H1 (cell line): ENCODE measurements around the gene GABRD.

Experiments used
- EZH2 ChIP-seq: fragments of 200-600 bp; sonication (generic); IDR thresholded peaks from 2 replicates; pipeline ENCODE4 v1.7.1; 2012; ENCODE audit warnings: low read depth, mild to moderate bottlenecking, moderate library complexity, low read length, inconsistent platforms; ENCODE audit not compliant: severe bottlenecking
- POLR2A ChIP-seq, 2 experiments: IDR thresholded peaks; 1 replicate in 1 of 2; 2 replicates in 1 of 2; pipeline ENCODE4 v1.6.1; 2011; ENCODE audit warnings: low read depth in 2 of 2, low read length in 2 of 2, mild to moderate bottlenecking in 2 of 2; ENCODE audit errors: control extremely low read depth in 1 of 2
- POLR2AphosphoS5 ChIP-seq: IDR thresholded peaks from 2 replicates; pipeline ENCODE4 v1.6.1; 2011; ENCODE audit warnings: low read depth, low read length
- RAD21 ChIP-seq, 2 experiments: IDR thresholded peaks in 1 of 2; conservative IDR thresholded peaks in 1 of 2; 2 replicates each; pipeline ENCODE4 v1.6.1; 2011; ENCODE audit warnings: low read depth in 2 of 2, low read length in 2 of 2, improper control_type of control experiment in 1 of 2, inconsistent platforms in 1 of 2, mild to moderate bottlenecking in 1 of 2, moderate library complexity in 1 of 2
- RFX5 ChIP-seq: IDR thresholded peaks from 2 replicates; pipeline ENCODE4 v1.6.1; 2011; ENCODE audit warnings: low read depth, low read length, improper control_type of control experiment, borderline replicate concordance
- SIN3A ChIP-seq, 2 experiments: IDR thresholded peaks in 1 of 2; conservative IDR thresholded peaks in 1 of 2; 2 replicates each; pipeline ENCODE4 v1.6.1; 2011 to 2012; ENCODE audit warnings: low read length in 2 of 2, improper control_type of control experiment in 1 of 2, low read depth in 1 of 2, mild to moderate bottlenecking in 1 of 2
- SP2 ChIP-seq: IDR thresholded peaks from 2 replicates; pipeline ENCODE4 v1.6.1; 2012; ENCODE audit warnings: mild to moderate bottlenecking, low read length, inconsistent platforms
- TBP ChIP-seq: IDR thresholded peaks from 2 replicates; pipeline ENCODE4 v1.6.1; 2011; ENCODE audit warnings: low read depth, low read length, improper control_type of control experiment
- ZNF274 ChIP-seq: IDR thresholded peaks from 2 replicates; pipeline ENCODE4 v1.7.0; 2012; ENCODE audit warnings: low read length, borderline replicate concordance; ENCODE audit errors: extremely low read depth
- TF ChIP-seq, protein P1 (sequence below), 3 experiments: IDR thresholded peaks; 1 replicate in 2 of 3; 2 replicates in 1 of 3; pipeline versions ENCODE4 v1.5.1 to v1.6.1; 2011; ENCODE audit warnings: low read length in 3 of 3, mild to moderate bottlenecking in 3 of 3, inconsistent platforms in 2 of 3, low read depth in 1 of 3, moderate library complexity in 1 of 3; ENCODE audit not compliant: insufficient read depth in 1 of 3; ENCODE audit errors: control extremely low read depth in 1 of 3
- TF ChIP-seq, protein P2 (sequence below): IDR thresholded peaks from 2 replicates; pipeline ENCODE4 v1.6.1; 2012; ENCODE audit warnings: inconsistent platforms

DNA sequence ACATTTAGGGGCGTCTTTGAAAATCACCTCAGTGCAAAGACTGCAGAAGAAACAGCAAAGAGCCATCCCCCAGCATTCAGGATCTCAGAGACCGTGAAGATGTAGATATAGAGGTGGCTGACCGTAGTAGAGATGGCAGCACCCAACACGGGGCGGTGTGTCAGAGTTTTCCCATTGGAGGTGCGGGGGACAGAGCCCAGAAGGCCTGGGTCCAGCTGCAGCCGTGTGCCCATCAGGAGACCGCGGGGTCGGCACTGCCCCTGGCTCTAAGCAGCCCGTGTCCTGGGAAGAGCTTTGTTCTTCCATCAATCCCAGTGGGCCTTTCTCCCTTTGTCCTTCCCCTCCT lies 1.1 kb downstream of the GABRD start:
- TF ChIP-seq RAD21 (IDR thresholded peaks at IDR 0.05 in 1 of 2, conservative IDR thresholded peaks at IDR 0.05 in 1 of 2; ENCODE audit: low read depth in 2 of 2, low read length in 2 of 2) (no peak), POLR2AphosphoS5 (no peak), TBP (no peak), POLR2A (IDR thresholded peaks at IDR 0.05; ENCODE audit: control extremely low read depth in 1 of 2, low read depth in 2 of 2, low read length in 2 of 2) (no peak), SP2 (no peak), EZH2 (no peak), RFX5 (no peak), SIN3A (conservative IDR thresholded peaks at IDR 0.05 in 1 of 2, IDR thresholded peaks at IDR 0.05 in 1 of 2; ENCODE audit: low read depth in 1 of 2, low read length in 2 of 2) (no peak), ZNF274 (no peak)
- TF ChIP-seq, protein P1, sequence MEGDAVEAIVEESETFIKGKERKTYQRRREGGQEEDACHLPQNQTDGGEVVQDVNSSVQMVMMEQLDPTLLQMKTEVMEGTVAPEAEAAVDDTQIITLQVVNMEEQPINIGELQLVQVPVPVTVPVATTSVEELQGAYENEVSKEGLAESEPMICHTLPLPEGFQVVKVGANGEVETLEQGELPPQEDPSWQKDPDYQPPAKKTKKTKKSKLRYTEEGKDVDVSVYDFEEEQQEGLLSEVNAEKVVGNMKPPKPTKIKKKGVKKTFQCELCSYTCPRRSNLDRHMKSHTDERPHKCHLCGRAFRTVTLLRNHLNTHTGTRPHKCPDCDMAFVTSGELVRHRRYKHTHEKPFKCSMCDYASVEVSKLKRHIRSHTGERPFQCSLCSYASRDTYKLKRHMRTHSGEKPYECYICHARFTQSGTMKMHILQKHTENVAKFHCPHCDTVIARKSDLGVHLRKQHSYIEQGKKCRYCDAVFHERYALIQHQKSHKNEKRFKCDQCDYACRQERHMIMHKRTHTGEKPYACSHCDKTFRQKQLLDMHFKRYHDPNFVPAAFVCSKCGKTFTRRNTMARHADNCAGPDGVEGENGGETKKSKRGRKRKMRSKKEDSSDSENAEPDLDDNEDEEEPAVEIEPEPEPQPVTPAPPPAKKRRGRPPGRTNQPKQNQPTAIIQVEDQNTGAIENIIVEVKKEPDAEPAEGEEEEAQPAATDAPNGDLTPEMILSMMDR (IDR thresholded peaks at IDR 0.05; ENCODE audit: control extremely low read depth in 1 of 3, insufficient read depth in 1 of 3, low read depth in 1 of 3, low read length in 3 of 3), result no peak
- TF ChIP-seq, protein P2, sequence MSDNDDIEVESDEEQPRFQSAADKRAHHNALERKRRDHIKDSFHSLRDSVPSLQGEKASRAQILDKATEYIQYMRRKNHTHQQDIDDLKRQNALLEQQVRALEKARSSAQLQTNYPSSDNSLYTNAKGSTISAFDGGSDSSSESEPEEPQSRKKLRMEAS, result no peak
